DOHH2 (cell line): ENCODE data around the gene C1QTNF1.

ENCODE experiments used
- CTCF ChIP-seq: fragments of 200-600 bp; sonication (generic); IDR thresholded peaks from one replicate; pipeline ENCODE4 v1.5.1; 2014; ENCODE audit warnings: antibody characterized with exemption, mild to moderate bottlenecking, low read depth, low read length; ENCODE audit not compliant: poor library complexity, severe bottlenecking
- EZH2phosphoT487 ChIP-seq: fragments of 200-600 bp; sonication (generic); IDR thresholded peaks from 2 replicates; pipeline ENCODE4 v1.6.1; 2017; ENCODE audit warnings: borderline replicate concordance, mild to moderate bottlenecking, antibody characterized with exemption, low read length, moderate library complexity, mixed read lengths

- no peak for TF ChIP-seq CTCF
- no peak for TF ChIP-seq EZH2phosphoT487
Observed at GRCh38 chr17:78998311-78999055, 25.5 kb upstream of the C1QTNF1 start.
